Measurements from ENCODE around the gene C16orf90.

Gene C16orf90

DNA sequence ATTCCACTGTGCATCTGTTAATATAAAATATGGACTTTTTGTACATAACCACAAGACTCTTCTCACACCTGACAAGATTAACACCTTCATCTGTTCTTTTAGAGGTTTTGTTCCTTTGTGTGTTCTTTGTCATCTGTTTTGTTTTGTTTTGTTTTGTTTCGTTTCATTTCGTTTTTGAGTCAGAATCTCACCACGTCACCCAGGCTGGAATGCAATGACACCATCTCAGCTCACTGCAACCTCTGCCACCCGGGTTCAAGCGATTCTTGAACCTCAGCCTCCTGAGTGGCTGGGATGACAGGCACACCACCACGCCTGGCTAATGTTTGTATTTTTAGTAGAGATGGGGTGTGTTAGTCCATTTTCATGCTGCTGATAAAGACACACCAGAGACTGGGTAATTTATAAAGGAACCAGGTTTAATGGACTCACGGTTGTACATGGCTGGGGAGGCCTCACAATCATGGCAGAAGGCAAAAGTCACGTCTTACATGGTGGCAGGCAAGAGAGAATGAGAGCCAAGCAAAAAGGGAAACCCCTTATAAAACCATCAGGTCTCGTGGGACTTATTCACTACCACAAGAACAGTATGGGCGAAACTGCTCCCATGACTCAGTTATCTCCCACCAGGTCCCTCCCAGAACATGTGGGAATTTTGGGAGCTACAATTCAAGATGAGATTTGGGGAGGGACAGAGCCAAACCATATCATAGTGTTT lies 22.3 kb downstream of the C16orf90 start:
- H3K27ac ChIP-seq (ENCODE audit: low read length) = no peak overlapping the region
- peaks cover 0 to 11% of the 10 kb centered on the region in 2 donors for H3K36me3 ChIP-seq (ENCODE audit: control insufficient read depth in 1 of 2, insufficient read depth in 2 of 2, low read length in 2 of 2)
- no peaks in the 10 kb centered on the region for H3K9me3 ChIP-seq (ENCODE audit: control insufficient read depth in 1 of 2, low read length in 2 of 2)
- H3K4me1 ChIP-seq (ENCODE audit: control insufficient read depth in 1 of 2, insufficient read depth in 2 of 2, low read length in 2 of 2) = peaks cover 0 to 18% of the 10 kb centered on the region in 2 donors
- H3K27me3 ChIP-seq (ENCODE audit: low read depth, low read length) = no peaks in the 10 kb centered on the region
- H3K4me3 ChIP-seq (ENCODE audit: low read depth in 1 of 2, low read length in 2 of 2) = no peak overlapping the region

DNA sequence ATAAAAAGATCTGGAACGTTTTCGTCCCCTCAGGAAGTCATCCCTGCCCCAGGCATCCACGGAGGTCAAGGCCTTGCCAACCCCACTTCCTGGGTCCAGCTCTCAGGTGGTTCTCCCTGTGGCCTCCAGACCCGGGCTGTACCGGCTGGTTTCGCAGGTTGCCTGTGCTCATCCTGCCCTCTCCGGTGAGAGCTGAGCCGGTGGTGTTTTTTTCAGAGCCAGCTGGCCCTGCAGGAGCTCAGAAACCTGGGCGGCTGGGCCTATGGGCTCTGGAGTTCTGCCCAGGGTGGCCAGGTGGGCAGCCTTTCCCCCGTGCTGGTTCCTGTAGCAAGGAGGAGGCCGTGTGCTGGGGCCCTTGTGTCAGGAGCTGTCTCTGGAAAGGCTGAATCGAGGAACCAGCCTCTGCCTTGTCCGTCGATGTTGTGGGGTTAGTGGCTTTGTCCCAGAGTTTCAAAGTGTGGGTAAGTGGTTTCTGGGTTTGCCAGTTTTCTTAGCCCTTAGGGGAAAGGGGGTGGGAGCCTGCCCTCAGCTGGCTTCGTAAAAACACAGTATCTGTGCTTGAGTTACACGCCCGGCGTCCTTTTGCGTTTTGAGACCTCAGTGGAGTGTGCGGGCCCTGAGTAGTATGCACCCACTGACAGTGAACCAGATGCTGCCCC lies 23.6 kb downstream of the C16orf90 start:
- H3K4me1 ChIP-seq (ENCODE audit: control insufficient read depth in 1 of 2, insufficient read depth in 2 of 2, low read length in 2 of 2) = peaks cover 0 to 29% of the 10 kb centered on the region in 2 donors
- no peak overlapping the region for H3K4me3 ChIP-seq (ENCODE audit: low read depth in 1 of 2, low read length in 2 of 2)
- H3K36me3 ChIP-seq (ENCODE audit: control insufficient read depth in 1 of 2, insufficient read depth in 2 of 2, low read length in 2 of 2) = peaks cover 2 to 11% of the 10 kb centered on the region in 2 donors
- H3K9me3 ChIP-seq (ENCODE audit: control insufficient read depth in 1 of 2, low read length in 2 of 2) = no peaks in the 10 kb centered on the region
- H3K27ac ChIP-seq (ENCODE audit: low read length) = no peak overlapping the region
- no peaks in the 10 kb centered on the region for H3K27me3 ChIP-seq (ENCODE audit: low read depth, low read length)

DNA sequence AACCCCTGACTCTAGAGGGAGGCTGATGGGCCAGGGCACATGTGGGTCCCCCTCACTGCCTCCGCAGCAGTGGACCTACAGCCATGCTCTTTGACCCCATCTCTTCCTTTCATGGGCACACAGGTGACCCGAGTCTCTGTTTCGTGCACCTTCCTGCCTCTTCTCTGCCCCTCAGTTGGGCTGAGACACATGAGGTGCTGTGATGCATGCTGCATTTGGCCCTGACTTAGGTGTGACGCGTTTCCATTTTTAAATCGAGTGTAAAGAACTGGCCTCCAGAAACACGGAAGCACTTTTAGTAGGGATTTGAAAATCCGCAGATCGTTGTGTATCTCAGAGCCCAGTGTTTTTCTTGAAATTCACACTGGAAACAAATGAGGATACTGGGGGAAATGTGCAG lies 24.6 kb downstream of the C16orf90 start:
- no peak overlapping the region for H3K4me3 ChIP-seq (ENCODE audit: low read depth in 1 of 2, low read length in 2 of 2)
- H3K27me3 ChIP-seq (ENCODE audit: low read depth, low read length) = no peaks in the 10 kb centered on the region
- H3K4me1 ChIP-seq (ENCODE audit: control insufficient read depth in 1 of 2, insufficient read depth in 2 of 2, low read length in 2 of 2) = peaks cover 0 to 29% of the 10 kb centered on the region in 2 donors
- H3K27ac ChIP-seq (ENCODE audit: low read length) = no peak overlapping the region
- no peaks in the 10 kb centered on the region for H3K9me3 ChIP-seq (ENCODE audit: control insufficient read depth in 1 of 2, low read length in 2 of 2)
- peaks cover 4 to 7% of the 10 kb centered on the region in 2 donors for H3K36me3 ChIP-seq (ENCODE audit: control insufficient read depth in 1 of 2, insufficient read depth in 2 of 2, low read length in 2 of 2)

DNA sequence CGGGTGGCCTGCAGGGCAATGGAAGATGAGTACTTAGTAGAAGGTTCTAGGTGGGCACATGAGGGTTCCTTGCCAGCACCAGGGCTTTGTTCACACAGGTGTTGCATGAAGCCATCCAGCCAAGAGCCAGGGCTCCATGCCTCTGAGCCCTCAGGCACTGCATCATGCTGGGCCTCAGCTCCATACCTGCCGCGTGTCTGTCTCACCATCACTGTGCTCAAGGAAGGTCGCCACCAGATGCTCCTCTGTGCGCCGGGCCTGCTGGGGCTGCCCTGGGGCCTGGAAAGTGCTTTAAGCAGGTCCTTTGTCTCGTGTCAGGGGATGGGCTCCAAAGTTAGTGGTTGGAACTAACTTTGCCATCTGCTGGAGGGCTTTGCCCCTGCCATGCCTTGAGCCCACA lies 25.6 kb downstream of the C16orf90 start:
- H3K27ac ChIP-seq (ENCODE audit: low read length) = no peak overlapping the region
- peaks cover 0 to 29% of the 10 kb centered on the region in 2 donors for H3K4me1 ChIP-seq (ENCODE audit: control insufficient read depth in 1 of 2, insufficient read depth in 2 of 2, low read length in 2 of 2)
- H3K27me3 ChIP-seq (ENCODE audit: low read depth, low read length) = no peaks in the 10 kb centered on the region
- H3K36me3 ChIP-seq (ENCODE audit: control insufficient read depth in 1 of 2, insufficient read depth in 2 of 2, low read length in 2 of 2) = peaks cover 4 to 7% of the 10 kb centered on the region in 2 donors
- H3K9me3 ChIP-seq (ENCODE audit: control insufficient read depth in 1 of 2, low read length in 2 of 2) = no peaks in the 10 kb centered on the region
- no peak overlapping the region for H3K4me3 ChIP-seq (ENCODE audit: low read depth in 1 of 2, low read length in 2 of 2)

DNA sequence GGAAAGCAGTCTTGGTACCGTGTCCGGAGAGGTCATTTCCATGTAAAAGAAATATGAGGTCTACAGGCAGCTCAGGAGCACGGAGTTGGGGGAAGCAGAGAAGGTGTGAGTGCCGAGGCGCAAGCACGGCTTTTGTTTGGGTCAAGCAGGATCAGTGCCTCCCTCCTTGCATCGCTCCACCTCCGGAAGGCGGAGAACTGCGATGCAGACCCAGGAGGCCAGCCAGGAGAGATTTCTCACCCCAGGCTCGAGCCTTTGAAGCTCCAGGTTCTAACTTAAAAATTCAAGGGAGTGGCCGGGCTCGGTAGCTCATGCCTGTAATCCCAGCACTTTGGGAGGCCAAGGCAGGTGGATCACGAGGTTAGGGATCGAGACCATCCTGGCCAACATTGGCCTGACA lies 26.8 kb downstream of the C16orf90 start:
- Histone ChIP-seq H3K36me3 (ENCODE audit: control insufficient read depth in 1 of 2, insufficient read depth in 2 of 2, low read length in 2 of 2) (peaks cover 4 to 7% of the 10 kb centered on the region in 2 donors), H3K4me1 (ENCODE audit: control insufficient read depth in 1 of 2, insufficient read depth in 2 of 2, low read length in 2 of 2) (peaks cover 0 to 33% of the 10 kb centered on the region in 2 donors), H3K9me3 (ENCODE audit: control insufficient read depth in 1 of 2, low read length in 2 of 2) (no peaks in the 10 kb centered on the region), H3K4me3 (ENCODE audit: low read depth in 1 of 2, low read length in 2 of 2) (no peak overlapping the region), H3K27ac (ENCODE audit: low read length) (no peak overlapping the region), H3K27me3 (ENCODE audit: low read depth, low read length) (no peaks in the 10 kb centered on the region)

DNA sequence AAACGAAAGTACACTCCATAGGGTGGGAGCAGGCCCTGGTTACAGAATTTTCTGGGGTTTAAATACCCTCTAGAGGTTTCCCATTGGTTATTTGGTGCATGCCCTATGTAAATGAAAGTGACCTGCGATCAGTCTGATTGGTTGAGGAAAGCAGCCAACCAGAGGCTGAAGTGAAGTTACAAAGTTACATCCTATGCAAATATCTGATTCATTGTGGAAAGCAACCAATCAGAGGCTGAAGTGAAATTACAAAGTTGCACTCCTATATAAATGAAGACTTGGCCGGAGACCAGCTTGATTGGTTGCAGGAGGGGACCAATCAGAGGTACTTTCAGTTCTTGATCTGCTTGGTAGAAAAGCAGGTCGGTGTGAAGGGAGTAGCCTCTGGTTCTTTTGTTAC lies 27.4 kb downstream of the C16orf90 start:
- Histone ChIP-seq H3K27ac (ENCODE audit: low read length) (no peak overlapping the region), H3K36me3 (ENCODE audit: control insufficient read depth in 1 of 2, insufficient read depth in 2 of 2, low read length in 2 of 2) (peaks cover 4 to 7% of the 10 kb centered on the region in 2 donors), H3K27me3 (ENCODE audit: low read depth, low read length) (no peaks in the 10 kb centered on the region), H3K4me3 (ENCODE audit: low read depth in 1 of 2, low read length in 2 of 2) (no peak overlapping the region), H3K9me3 (ENCODE audit: control insufficient read depth in 1 of 2, low read length in 2 of 2) (no peaks in the 10 kb centered on the region), H3K4me1 (ENCODE audit: control insufficient read depth in 1 of 2, insufficient read depth in 2 of 2, low read length in 2 of 2) (peaks cover 0 to 33% of the 10 kb centered on the region in 2 donors)

DNA sequence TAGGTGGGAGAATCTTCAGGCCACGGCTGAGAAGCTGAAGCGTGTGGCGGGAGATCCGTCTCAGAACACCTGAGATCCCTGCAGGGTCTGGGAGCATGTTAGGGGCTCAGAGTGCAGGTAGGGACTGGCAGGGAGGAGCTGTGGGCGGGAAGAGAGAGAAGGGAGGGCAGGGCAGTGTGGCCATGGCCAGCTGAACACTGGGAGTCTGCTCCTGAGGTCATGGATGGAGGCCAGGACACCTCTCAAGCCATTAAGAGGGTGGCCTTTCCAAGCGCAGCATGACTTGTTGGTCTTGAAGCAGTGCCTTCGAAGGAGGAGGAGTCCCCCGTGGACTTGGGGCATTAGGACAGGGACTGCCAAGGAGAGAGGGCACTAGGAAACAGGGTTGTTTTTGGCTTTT lies 28.1 kb downstream of the C16orf90 start:
- H3K27me3 ChIP-seq (ENCODE audit: low read depth, low read length) = no peaks in the 10 kb centered on the region
- peaks cover 0 to 33% of the 10 kb centered on the region in 2 donors for H3K4me1 ChIP-seq (ENCODE audit: control insufficient read depth in 1 of 2, insufficient read depth in 2 of 2, low read length in 2 of 2)
- H3K36me3 ChIP-seq (ENCODE audit: control insufficient read depth in 1 of 2, insufficient read depth in 2 of 2, low read length in 2 of 2) = peaks cover 4 to 7% of the 10 kb centered on the region in 2 donors

GRCh38 chr16:3465911-3466584 lies 29.2 kb downstream of the C16orf90 start:
- Histone ChIP-seq H3K9me3 (ENCODE audit: control insufficient read depth in 1 of 2, low read length in 2 of 2) (no peaks in the 10 kb centered on the region), H3K4me3 (ENCODE audit: low read depth in 1 of 2, low read length in 2 of 2) (no peak overlapping the region), H3K4me1 (ENCODE audit: control insufficient read depth in 1 of 2, insufficient read depth in 2 of 2, low read length in 2 of 2) (peaks cover 0 to 41% of the 10 kb centered on the region in 2 donors)

More for the DNA sequence above, 28.1 kb downstream of the C16orf90 start:
- Histone ChIP-seq H3K27ac (ENCODE audit: low read length) (no peak overlapping the region), H3K9me3 (ENCODE audit: control insufficient read depth in 1 of 2, low read length in 2 of 2) (no peaks in the 10 kb centered on the region), H3K4me3 (ENCODE audit: low read depth in 1 of 2, low read length in 2 of 2) (no peak overlapping the region)

GRCh38 chr16:3465301-3465700 lies 30.0 kb downstream of the C16orf90 start:
- H3K36me3 ChIP-seq (ENCODE audit: control insufficient read depth in 1 of 2, insufficient read depth in 2 of 2, low read length in 2 of 2) = peaks cover 4 to 7% of the 10 kb centered on the region in 2 donors
- no peaks in the 10 kb centered on the region for H3K27me3 ChIP-seq (ENCODE audit: low read depth, low read length)
- no peaks in the 10 kb centered on the region for H3K9me3 ChIP-seq (ENCODE audit: control insufficient read depth in 1 of 2, low read length in 2 of 2)
- H3K4me3 ChIP-seq (ENCODE audit: low read depth in 1 of 2, low read length in 2 of 2) = no peak overlapping the region
- no peak overlapping the region for H3K27ac ChIP-seq (ENCODE audit: low read length)
- peaks cover 0 to 48% of the 10 kb centered on the region in 2 donors for H3K4me1 ChIP-seq (ENCODE audit: control insufficient read depth in 1 of 2, insufficient read depth in 2 of 2, low read length in 2 of 2)

More at GRCh38 chr16:3465911-3466584, 29.2 kb downstream of the C16orf90 start:
- Histone ChIP-seq H3K27ac (ENCODE audit: low read length) (no peak overlapping the region), H3K36me3 (ENCODE audit: control insufficient read depth in 1 of 2, insufficient read depth in 2 of 2, low read length in 2 of 2) (peaks cover 4 to 7% of the 10 kb centered on the region in 2 donors), H3K27me3 (ENCODE audit: low read depth, low read length) (no peaks in the 10 kb centered on the region)

GRCh38 chr16:3461151-3461550 lies 34.1 kb downstream of the C16orf90 start:
- Histone ChIP-seq H3K4me1 (ENCODE audit: control insufficient read depth in 1 of 2, insufficient read depth in 2 of 2, low read length in 2 of 2) (peaks cover 14 to 51% of the 10 kb centered on the region in 2 donors), H3K36me3 (ENCODE audit: control insufficient read depth in 1 of 2, insufficient read depth in 2 of 2, low read length in 2 of 2) (peaks cover 0 to under 1% of the 10 kb centered on the region in 2 donors), H3K27ac (ENCODE audit: low read length) (no peak overlapping the region), H3K27me3 (ENCODE audit: low read depth, low read length) (no peaks in the 10 kb centered on the region), H3K9me3 (ENCODE audit: control insufficient read depth in 1 of 2, low read length in 2 of 2) (no peaks in the 10 kb centered on the region), H3K4me3 (ENCODE audit: low read depth in 1 of 2, low read length in 2 of 2) (no peak overlapping the region)

- peaks cover 14 to 52% of the 10 kb centered on the region in 2 donors for H3K4me1 ChIP-seq (ENCODE audit: control insufficient read depth in 1 of 2, insufficient read depth in 2 of 2, low read length in 2 of 2)
- no peaks in the 10 kb centered on the region for H3K27me3 ChIP-seq (ENCODE audit: low read depth, low read length)
- H3K4me3 ChIP-seq (ENCODE audit: low read depth in 1 of 2, low read length in 2 of 2) = no peak overlapping the region
- H3K27ac ChIP-seq (ENCODE audit: low read length) = no peak overlapping the region
- H3K9me3 ChIP-seq (ENCODE audit: control insufficient read depth in 1 of 2, low read length in 2 of 2) = no peaks in the 10 kb centered on the region
- H3K36me3 ChIP-seq (ENCODE audit: control insufficient read depth in 1 of 2, insufficient read depth in 2 of 2, low read length in 2 of 2) = no peaks in the 10 kb centered on the region
Measured at GRCh38 chr16:3460585-3460984, 34.7 kb downstream of the C16orf90 start.
